HG03571 (cell line): ENCODE results near the gene TRIM28.

Source experiments
- ATAC-seq: cut with Tn5 transposase; IDR thresholded peaks from one replicate; pipeline ENCODE4 v1.9.1; 2021; ENCODE audit not compliant: unreplicated experiment

TRIM28 gene

DNA sequence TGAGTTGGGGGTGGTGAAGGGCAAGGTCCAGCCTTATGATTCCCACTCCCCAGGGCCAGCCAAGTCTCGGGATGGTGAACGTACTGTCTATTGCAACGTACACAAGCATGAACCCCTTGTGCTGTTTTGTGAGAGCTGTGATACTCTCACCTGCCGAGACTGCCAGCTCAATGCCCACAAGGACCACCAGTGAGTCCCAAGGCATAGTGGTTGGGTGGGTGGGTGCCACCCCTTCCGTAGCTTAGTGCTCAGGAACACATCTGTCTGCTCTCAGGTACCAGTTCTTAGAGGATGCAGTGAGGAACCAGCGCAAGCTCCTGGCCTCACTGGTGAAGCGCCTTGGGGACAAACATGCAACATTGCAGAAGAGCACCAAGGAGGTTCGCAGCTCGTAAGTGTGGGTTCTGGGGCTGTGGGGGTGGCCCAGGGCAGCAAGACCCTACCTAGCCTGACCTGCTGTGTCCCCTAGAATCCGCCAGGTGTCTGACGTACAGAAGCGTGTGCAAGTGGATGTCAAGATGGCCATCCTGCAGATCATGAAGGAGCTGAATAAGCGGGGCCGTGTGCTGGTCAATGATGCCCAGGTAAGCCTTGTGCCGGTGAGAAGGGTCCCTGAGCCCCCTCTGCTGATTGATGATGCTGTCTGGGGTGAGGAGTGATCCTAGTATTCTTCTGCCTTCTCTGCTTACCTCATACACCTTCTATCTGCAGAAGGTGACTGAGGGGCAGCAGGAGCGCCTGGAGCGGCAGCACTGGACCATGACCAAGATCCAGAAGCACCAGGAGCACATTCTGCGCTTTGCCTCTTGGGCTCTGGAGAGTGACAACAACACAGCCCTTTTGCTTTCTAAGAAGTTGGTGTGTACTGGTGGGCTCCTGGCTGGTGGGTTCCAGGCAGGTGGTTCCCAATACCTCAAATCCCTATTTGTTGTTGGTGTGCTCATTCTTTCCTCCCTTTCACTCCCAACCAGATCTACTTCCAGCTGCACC is 3.8 kb downstream of the TRIM28 start:
- ATAC-seq = no peak

DNA sequence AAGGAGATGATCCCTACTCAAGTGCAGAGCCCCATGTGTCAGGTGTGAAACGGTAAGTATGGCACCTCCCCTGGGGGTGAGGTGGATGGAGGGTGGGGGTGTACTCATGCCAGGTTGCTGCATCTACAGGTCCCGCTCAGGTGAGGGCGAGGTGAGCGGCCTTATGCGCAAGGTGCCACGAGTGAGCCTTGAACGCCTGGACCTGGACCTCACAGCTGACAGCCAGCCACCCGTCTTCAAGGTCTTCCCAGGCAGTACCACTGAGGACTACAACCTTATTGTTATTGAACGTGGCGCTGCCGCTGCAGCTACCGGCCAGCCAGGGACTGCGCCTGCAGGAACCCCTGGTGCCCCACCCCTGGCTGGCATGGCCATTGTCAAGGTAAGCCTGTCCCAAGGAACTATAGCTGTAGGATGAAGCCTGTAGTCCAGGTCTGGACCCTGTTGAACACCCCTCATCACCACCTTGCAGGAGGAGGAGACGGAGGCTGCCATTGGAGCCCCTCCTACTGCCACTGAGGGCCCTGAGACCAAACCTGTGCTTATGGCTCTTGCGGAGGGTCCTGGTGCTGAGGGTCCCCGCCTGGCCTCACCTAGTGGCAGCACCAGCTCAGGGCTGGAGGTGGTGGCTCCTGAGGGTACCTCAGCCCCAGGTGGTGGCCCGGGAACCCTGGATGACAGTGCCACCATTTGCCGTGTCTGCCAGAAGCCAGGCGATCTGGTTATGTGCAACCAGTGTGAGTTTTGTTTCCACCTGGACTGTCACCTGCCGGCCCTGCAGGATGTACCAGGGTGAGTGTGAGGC is 5.2 kb downstream of the TRIM28 start:
- no peak for ATAC-seq

DNA sequence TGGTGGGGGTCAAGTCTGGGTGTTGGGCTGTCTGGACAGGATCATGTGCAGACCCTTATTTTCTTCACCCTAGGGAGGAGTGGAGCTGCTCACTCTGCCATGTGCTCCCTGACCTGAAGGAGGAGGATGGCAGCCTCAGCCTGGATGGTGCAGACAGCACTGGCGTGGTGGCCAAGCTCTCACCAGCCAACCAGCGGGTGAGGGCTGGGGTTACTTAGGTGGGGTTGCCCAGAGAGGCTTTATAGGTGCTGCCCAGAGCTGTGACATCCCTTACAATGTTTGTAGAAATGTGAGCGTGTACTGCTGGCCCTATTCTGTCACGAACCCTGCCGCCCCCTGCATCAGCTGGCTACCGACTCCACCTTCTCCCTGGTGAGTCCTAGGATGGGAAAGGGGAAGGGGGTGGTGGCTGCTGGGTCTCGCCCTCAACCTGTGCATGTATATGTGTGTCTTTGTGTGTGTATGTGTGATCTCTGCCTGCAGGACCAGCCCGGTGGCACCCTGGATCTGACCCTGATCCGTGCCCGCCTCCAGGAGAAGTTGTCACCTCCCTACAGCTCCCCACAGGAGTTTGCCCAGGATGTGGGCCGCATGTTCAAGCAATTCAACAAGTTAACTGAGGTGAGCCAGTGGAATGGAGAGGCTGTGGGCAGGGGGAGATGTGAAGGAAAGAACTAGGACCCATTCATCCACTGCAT is 5.9 kb downstream of the TRIM28 start:
- ATAC-seq = no peak

DNA sequence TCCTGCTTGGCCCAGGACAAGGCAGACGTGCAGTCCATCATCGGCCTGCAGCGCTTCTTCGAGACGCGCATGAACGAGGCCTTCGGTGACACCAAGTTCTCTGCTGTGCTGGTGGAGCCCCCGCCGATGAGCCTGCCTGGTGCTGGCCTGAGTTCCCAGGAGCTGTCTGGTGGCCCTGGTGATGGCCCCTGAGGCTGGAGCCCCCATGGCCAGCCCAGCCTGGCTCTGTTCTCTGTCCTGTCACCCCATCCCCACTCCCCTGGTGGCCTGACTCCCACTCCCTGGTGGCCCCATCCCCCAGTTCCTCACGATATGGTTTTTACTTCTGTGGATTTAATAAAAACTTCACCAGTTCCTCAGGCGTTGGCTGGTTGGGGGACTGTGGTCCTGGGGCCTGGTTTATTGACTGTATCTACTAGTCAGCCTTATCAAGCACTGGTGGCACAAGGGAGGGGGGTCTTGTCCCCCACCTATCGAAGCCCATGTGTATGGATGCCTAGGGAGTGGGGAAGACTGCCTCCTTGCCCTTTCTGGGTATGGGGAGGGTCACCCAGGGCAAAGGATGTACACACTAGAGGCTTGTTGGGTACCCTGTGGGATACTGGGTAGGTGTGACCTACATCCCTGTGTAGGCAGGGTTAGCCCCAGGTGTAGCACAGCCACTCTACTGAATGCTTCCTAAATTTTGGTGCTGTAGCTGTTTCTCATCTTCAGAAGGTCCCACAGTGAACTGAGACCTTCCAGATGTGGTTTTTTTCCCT is 6.7 kb downstream of the TRIM28 start:
- no peak for ATAC-seq

DNA sequence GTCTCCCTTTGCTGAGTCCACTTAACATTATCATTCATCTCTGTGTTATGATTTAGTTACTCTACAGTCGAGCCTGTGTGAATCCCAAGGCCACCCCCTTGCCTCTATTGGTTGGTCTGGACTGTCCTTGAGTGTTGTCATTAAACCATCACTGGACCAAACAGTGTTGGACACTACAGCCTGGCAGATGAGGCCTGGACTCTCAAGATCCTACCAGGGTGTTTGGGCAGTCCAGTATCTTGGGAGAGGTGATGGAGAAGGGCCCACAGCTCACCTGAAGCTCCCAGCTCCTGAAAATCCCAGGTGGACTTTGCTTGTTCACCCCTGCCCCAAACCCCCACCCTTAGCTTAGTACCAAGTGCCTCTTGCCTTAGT is 7.2 kb downstream of the TRIM28 start:
- no peak for ATAC-seq

DNA sequence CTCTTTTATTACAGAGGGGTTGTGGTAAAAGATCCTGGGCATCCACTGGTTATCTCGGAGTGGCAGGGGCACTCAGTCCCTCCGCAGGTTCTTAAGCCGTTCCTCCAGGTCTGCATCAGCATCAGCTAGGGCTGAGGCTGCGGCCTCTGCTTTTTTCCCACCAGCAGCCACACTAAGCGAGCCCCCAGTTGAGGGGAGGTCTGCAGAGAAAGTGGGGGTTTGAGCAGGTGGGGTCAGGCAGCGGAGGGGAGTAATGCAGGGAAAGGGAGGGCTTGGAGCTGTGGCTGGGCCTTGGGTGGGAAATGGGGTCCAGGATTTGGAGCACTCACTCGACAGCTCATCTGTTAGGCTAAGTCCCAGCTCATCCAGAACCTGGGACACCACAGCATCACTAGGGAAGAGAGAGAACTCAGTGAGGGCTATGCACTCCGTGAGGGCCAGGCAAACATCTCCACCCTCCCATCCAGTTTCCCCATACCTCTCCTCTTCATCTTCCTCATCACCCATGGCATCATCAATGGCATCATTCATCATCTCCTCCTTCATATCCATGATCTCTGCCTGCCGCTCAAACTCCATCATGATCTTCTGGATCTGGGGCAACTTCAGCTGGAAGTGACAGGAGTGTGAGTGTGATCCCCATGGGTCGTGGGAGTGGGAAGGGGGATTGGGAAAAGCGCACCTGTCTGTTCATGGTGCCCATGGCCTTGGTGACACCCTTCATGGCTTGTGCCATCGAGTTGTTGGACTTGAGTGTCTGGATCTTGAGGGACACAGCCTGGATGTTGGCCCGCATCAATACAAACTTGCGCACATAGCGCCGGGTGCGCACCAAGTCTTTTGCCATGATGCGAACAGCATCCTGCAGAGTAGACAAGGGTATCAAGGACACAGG is 8.0 kb downstream of the TRIM28 start:
- ATAC-seq = no peak

- ATAC-seq = no peak
These were observed 8.8 kb downstream of the TRIM28 start for GRCh38 chr19:58552655-58553054.

DNA sequence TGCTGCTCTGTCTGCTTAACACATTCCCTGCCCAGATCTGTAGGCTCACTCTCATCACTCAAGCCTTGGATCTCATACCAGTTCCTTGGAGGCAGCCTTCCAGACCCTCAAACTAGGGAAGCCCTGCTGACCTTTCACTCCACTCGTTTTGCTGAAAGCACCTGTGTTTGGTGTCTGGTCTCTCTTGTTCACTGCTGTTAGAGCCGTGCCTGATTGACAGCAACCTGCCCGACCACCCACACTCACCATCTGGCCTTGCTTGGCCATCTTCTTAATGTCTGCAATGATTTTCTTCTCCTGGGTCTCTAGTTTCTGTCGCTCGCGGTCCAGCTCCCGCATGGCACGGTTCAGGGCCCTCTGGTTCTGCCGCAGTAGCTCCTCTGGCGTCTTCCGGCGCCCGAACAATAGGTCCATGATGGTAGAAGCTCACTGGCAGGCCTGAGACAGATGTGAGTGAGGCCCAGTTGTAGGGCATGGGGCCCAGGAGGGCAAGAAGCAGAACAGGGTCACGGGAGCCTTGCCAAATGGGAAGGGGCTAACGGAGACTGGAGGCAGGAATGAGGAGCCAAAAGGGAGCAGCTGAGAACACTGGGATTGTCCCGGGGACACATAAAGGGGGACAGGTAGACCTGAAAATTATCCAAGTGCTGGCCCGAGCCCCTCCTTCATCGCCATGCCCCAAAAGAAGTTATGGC is 10.1 kb downstream of the TRIM28 start:
- no peak for ATAC-seq

DNA sequence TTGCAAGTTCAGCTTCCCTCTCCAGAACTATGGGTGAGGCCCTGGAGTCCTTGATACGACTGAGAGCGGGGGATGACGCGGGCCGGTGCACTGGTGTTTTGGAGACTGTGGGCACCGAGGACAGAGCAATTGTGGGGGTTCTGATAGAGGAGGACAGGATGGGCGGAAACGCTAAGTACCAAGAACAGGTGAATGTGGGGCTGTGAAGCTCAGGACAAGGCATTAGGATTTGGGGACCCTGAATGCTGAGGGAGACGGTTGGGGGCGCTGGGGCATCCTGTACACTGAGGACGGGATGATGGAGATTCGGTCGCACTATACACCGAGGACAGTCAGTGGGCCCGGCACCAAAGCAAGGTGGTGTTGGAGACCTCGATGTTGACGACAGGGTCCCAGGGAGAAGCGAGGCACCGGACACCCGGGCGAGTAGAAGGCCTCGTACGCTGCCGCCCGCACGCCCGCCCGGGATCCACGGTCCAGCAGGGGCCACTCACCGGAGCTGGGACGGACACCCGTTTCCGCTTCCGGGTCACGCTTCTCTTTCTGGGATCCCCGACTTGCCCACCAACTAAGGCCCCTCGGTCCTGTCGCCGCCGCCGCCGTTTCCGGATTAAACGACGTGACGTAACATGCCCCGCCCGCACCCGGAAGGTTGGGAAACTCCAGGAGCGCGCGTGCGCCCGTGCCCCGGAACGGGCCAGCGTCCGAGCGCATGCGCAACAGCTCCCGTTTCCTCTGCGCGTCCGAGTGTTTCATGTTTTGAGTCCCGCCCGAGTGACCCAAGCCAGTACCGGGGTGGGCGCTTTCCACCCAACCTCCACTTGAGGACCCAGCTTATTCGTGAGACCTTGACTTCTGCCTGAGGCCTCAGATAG is 10.9 kb downstream of the TRIM28 start, which contains the start of gene CHMP2A:
TSS of gene CHMP2A (minus strand) at position 612 of the 875 bp plus-strand sequence. CDS start 893 bp downstream, outside the sequence.
- no peak for ATAC-seq

- no peak for ATAC-seq
These were observed 11.6 kb downstream of the TRIM28 start for GRCh38 chr19:58555369-58555885.

DNA sequence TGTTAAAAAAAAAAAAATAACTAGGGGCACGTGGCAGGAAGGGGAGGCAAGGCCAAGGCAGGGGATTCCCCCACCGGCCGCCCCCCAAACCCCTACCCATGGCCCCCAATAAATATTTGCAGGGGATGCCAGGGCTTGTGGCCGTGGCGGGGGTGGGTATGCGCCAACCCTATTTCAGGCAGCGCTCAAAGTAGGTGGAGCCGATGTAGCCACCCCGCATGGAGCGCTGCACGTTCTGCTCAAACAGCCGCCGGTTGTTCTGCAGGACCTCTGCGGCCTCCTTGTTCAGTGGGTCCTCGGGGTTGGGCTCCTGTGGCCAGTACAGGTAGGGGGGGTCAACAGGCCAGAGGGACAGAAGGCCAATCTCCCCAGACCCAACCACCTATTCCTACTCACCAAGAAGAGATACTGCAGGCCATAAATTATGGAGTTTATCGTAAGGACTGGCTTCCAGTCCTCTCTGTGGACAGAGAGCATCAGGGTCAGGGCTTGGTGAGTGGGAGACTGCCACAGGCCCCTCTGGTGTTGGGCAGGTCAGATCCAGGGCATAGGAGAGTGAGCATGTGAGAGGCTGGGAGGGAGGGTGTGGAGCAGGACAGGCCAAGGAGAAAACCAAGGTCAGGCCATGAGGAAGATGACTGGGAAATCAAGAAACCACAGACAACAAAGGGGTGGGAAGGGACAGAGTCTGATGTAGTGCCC is 12.2 kb downstream of the TRIM28 start:
- ATAC-seq = no peak

- ATAC-seq = no peak
These were observed 12.9 kb downstream of the TRIM28 start for GRCh38 chr19:58556622-58557220.

- ATAC-seq = no peak
These were observed 13.6 kb downstream of the TRIM28 start for GRCh38 chr19:58557221-58558065.

DNA sequence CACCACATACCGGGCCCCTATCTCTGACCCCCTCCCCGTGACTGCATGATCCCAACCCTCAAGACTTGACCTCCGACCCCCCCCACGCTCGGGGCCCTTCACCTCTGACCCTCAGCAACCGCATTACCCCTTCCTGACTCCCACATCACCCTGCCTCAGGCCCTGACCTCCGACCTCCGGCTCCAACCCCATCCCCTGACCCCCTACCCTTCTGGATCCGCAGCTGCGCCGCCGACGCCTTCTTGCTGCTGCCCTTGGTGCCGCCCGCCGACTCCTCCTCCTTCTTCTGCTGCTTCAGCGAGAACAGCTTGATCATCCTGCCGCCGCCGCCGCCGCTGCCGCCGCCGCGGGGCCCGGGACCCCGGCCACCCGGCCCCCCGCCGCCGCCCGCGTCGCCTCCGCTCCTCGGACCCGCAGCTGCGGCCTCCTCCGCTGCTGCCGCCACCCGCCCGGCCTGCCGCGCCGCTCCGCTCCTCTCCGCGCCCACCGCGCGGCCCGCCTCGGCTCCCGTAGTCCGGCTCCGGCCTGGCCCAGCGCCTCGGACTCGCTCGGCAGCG is 14.3 kb downstream of the TRIM28 start, which contains the start of gene UBE2M:
TSS of gene UBE2M (minus strand) at position 546 of the 557 bp plus-strand sequence. CDS start at position 316, 230 bp downstream.
- ATAC-seq = peak; percentile 2

DNA sequence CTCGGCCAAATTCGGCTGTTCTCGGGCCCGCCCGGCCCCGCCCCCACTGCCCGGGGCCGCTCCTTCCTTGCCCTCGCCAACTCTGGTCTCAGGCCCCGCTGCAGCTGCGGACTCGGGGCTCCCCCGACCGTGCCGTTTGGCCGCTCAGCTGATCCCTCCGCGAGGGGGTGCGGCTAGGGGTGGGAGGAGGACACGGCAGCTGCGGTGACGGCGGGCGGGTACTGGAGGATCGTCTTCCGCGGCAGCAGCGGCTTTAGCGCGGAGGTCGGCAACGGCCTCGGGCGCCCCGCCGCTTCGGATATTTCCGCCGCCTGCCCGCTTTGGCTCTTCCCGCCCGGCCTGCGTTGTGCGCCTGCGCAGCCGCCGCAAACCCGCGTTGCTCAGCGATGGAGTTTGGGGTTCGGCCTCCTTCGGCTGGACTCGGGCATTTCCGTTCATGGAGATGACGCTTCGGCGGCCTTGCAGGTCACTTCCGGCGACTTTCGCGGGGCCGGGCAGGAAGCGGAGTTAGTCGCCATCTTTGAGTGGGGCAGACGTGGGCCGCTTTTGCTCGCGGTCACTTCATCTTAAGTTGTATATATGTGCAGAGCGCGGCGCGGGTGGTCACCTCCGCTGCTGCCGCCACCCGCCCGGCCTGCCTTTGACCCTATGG is 14.9 kb downstream of the TRIM28 start:
- peak; percentile 44 for ATAC-seq
